ENCODE measurements around the gene STK36.

STK36 gene

DNA sequence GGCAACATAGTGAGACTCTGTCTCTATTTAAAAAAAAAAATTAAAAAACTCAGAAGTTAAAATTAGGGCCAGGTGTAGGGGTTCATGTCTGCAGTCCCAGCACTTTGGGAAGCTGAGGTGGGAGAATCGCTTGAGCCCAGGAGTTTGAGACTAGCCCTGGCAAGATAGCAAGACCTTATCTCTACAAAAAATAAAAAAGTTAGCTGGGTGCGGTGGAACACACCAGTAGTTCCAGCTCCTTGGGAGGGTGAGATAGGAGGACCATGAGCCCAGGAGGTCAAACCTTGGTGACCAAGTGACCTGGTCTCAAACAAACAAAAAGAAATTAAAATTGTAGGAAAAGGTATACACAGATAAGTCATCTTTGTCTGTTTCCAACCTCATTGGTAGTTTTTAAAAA lies 50.0 kb downstream of the STK36 start:
- DNase-seq: no peak

DNA sequence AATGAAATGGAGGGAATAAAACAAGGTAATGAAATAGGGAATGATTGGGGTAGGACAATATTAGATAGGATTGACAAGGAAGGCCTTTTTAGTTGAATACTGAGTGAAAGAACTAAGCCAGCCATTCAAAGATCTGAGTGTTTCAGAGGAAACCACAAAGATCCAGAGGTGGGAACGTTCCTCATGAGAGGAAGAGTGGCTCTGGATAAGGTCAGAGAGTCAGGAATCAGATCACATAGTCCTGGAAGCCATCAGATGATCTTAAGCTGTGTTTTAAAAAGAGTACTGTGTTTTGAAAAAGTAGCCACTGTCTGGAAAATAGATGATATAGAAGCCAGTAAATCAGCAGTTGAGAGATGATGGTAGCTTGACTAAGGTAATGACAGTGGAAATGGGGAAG lies 50.5 kb downstream of the STK36 start:
- no peak for DNase-seq

GRCh38 chr2:218722876-218723785 lies 51.2 kb downstream of the STK36 start:
- DNase-seq: no peak

DNA sequence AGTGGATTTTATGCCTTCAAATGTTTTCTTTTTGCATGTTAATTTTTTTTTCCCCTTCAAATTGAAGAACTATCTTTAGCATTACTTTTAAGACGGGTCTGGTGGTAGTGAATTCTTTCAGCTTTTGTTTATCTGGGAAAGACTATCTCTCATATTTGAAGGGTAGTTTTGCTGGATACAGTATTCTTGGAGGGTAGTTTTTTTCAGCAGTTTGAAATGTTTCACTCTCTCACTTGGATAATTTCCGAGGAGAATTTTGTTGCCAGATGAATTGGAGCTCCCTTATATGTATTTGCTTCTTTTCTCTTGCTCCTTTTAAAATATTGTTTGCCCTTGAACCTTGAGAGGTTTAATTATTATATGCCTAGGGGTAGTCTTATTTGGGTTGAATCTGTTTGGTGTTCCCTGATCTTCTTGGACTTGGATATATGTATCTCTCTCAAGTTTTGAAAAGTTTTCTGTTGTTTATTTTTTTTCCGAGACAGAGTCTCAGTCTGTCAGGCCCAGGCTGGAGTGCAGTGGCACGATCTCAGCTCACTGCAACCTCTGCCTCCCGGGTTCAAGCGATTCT lies 54.2 kb downstream of the STK36 start:
- no peak for DNase-seq

DNA sequence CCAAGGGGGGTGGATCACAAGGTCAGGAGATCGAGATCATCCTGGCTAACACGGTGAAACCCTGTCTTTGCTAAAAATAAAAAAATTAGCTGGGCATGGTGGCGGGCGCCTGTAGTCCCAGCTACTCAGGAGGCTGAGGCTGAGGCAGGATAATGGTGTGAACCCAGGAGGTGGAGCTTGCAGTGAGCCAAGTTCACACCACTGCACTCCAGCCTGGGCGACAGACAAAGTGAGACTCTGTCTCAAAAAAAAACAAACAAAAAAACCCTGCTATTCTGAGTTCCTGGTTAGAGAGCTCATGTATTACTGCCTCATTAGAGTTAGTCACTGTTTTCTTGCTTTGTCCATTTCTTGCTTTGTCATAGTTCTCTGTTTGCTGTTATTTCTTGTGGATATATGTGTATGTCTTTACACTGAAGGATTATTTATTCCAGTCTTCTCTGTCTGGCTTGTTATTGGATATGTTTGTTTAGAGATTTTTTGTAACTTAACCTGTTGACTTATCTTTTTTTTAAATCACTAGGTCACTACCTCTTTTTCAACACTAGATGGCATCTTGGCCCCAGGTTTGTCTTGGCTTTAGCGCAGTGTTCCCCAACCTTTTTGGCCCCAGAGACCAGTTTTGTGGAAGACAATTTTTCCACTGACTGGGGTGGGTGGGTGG lies 55.7 kb downstream of the STK36 start:
- DNase-seq: no peak

DNA sequence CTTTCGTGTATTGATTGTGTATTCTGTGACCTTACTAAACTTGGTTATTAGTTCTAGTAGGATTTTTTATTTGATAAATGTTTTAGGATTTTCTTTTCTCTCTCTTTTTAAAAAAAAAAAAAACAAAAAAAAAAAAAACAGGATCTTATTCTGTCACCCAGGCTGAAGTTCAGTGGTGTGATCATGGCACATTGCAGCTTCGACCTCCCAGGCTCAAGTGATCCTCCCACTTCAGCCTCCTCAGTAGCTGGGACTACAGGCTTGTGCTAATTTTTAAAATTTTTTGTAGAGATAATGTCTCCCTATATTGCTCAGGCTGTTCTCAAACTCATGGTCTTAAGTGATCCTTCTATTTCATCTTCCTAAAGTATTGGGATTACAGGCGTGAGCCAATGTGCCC lies 57.8 kb downstream of the STK36 start:
- DNase-seq: no peak

- DNase-seq: no peak
Observed at GRCh38 chr2:218732052-218732760, 60.3 kb downstream of the STK36 start.

DNA sequence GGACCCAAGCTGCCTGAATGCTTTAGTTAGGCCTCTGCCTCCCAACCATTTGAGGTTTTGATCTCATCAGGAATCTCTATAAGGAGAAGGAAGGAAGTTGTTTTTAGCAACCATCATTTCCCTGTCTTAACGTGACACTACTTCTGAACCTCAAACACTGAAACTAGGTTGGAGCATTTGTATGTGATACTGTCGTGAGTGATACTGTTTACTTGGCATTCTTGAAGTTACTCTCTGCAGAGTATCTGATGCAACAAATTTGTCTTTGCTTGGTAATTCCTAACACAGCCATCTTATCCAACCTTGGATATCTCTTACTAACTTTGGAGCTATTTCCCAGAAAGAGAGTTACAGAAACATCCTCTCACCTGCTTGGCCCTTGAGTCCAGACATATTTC lies 60.9 kb downstream of the STK36 start:
- DNase-seq: no peak

- DNase-seq: no peak
Observed at GRCh38 chr2:218733171-218734021, 61.5 kb downstream of the STK36 start.

DNA sequence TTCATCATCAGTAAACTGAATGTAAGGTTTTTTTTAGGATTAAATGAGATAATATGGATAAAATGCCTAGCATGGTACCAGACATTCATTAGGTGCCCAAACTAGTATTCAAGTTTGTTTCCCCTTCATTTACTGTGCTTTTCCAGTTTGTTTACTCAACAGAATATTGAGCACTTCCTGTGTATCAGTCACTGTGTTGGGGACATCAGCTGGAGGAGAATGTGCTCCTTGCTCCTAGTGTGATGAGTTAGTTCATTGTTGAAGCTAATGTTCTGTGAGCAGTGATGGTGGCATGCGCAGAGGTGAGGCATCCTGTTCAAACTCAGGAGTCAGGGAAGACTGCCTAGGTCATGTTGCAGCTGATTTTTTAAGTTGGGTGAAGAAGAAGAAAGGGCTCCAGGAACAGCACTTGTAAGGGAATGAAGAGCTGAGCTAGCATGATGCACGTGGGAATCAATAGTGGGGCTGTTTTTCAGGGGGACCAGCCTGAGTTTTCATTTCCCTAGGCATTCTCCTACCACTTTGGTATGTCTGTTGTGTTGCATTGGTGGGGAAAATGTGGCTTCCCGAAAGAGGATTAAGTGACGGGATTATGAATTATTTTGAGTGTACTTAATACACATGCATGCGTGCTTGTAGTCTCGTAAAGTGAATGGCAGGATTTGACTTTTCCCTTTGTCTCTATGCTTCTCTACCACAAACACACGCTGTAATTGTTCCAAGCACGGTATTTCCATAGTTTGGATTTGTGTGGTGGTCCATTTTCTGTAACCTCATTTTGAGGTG lies 62.5 kb downstream of the STK36 start:
- no peak for DNase-seq

- DNase-seq: no peak
Observed at GRCh38 chr2:218736531-218736930, 64.6 kb downstream of the STK36 start.

DNA sequence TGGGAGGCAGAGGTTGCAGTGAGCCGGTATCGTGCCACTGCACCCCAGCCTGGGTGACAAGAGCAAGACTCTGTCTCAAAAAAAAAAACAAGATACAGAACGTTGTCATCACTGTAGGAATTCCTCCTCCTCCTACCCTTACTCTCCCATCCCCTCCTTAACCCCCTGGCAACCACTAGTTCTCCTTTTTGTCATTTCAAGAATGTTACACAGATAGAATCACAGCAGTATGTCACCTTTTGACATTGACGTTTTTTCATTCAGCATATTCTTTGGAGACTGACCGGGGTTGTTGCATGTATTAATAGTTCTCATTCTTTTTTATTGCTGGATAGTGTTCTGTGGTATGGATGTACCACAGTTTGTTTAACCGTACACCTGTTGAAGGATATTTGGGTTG lies 71.2 kb downstream of the STK36 start:
- DNase-seq: no peak

DNA sequence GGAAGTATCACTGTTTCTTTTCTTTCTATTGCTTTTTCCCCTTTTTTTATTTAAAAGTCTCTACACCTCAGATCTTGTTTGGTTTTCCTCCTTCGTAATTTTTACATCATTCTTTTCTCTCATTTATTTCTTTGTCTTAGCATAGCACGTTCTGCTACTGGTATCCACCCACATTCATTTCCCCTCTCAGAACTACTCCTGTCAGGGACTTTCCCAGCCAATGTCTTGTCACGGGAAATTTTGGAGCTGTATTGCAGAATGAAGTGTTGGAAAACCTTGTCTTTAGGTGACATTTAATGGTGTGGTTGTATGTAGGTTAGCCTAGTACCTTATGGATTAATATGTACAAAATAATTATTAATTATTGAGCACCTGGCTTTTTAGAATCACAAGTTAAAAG lies 72.7 kb downstream of the STK36 start:
- DNase-seq: no peak

DNA sequence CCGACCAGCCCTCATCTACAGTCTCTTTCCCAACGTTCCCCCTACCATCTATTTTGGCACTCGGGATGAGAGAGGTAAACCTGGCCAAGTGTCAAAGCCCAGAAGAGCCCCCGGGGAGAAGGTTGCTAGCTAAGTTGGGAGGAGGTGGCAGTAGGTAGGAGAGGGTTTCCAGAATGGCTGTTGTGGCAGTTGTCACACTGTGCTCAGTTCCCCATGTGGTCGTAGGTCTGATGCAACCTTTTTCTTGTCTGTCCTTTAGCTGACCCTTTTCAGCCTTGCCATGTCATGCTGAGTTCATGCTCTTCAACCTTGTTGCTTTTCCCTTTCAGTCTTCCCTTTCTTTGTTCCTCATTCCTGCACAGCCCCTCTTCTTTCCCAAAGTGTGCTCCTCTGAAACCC lies 73.3 kb downstream of the STK36 start:
- DNase-seq: no peak

GRCh38 chr2:218745559-218746469 lies 73.9 kb downstream of the STK36 start:
- no peak for DNase-seq

DNA sequence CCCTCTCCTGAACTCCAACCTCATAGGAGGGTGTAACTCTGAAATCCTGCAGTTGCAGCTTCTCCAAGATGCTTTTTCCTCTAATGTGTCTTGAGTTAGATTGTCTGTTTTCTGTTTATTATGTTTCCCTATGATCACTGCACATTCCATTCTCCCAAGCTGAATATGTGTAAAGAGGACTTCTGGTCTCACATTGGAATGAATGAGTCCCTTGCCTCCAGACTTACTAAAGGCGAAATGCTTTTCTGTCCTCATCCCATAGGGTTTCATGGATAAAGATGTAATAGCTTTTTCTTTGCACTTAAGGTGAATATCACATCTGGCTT lies 74.5 kb downstream of the STK36 start:
- DNase-seq: no peak

DNA sequence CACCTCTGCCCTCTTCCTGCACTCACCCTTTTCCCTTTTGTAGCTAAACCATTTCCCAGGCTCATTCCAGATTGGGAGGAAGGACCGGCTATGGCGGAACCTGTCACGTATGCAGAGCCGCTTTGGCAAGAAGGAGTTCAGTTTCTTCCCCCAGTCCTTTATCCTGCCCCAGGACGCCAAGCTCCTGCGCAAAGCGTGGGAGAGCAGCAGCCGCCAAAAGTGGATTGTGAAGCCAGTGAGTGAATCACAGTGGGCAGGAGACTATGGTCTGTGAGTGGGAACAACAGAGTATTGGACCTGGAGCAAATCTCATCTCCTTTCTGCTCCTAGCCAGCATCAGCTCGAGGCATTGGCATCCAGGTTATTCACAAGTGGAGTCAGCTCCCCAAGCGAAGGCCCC lies 75.1 kb downstream of the STK36 start:
- DNase-seq: no peak

DNA sequence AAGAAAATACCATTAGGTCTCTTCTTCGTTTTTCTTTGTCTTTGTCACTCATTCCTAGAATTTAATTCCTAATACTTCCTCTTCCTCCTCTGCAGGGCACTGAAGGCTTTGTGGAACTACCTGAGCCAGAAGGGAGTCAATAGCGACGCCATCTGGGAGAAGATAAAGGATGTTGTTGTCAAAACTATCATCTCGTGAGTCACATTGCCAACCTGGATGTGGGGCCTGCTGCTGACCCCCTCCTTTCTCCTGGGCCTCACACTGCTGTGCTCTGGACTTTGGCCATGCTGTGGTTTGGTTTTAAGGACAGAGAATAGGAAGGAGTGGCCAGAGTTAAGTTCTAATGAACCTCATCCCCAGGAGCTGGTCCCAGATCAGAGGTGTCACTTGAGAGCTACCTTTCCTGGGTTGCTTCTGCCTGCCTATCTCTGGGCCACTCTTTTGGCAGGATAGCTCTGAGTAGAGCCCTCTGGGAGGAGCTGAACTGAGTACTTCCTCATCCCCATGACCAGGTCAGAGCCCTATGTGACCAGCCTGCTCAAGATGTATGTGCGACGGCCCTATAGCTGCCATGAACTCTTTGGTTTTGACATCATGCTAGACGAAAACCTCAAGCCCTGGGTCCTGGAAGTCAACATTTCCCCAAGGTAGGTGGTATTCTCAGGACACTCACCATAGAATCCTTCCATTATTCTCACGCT lies 77.0 kb downstream of the STK36 start:
- no peak for DNase-seq

Measured in cortex of kidney (tissue), 1 donor.